Measurements from ENCODE around the gene IFFO2. TPM values are rescaled to one million over a fixed set of nuclear protein-coding genes. Genes with fewer than 3 reads are reported as not detected.

IFFO2 gene
- total and polyA plus RNA-seq, 2 experiments from 2014 or later = 0.71 to 7.5 TPM

- TF ChIP-seq REST (IDR thresholded peaks at IDR 0.05; ENCODE audit: unreplicated experiment) (no peak), STAT1 (IDR thresholded peaks at IDR 0.05; ENCODE audit: unreplicated experiment) (no peak), EZH2 (IDR thresholded peaks at IDR 0.05; ENCODE audit: low read depth, unreplicated experiment) (no peak), POLR2AphosphoS5 (IDR thresholded peaks at IDR 0.05; ENCODE audit: low read depth) (no peak)
- Histone ChIP-seq H3K4me1 (ENCODE audit: insufficient read depth) (no peaks in the 10 kb centered on the region), H3K4me3 (no peak overlapping the region), H3K27ac (ENCODE audit: low read depth) (no peak overlapping the region), H3K27me3 (ENCODE audit: insufficient read depth) (no peaks in the 10 kb centered on the region), H3K36me3 (ENCODE audit: insufficient read depth) (no peaks in the 10 kb centered on the region), H3K4me2 (no peak overlapping the region), H2AFZ (no peak overlapping the region), H3F3A (replicated peaks; ENCODE audit: low read depth) (no peaks in the 10 kb centered on the region), H3K9me2 (ENCODE audit: insufficient read depth) (no peaks in the 10 kb centered on the region), H4K20me1 (replicated peaks; ENCODE audit: insufficient read depth) (no peaks in the 10 kb centered on the region; the same call in none of the 2 replicates), H3K79me2 (replicated peaks; ENCODE audit: insufficient read depth) (no peaks in the 10 kb centered on the region)
- no peaks in the 10 kb centered on the region for H3K36me3 Mint-ChIP-seq (ENCODE audit: low read depth)
- H3K27me3 Mint-ChIP-seq (ENCODE audit: insufficient read depth, low read depth, poor library complexity) = peaks cover 11% of the 10 kb centered on the region
- no peak overlapping the region for H3K27ac Mint-ChIP-seq
- H3K9me3 Mint-ChIP-seq = no peaks in the 10 kb centered on the region
- DNase-seq (ENCODE audit: low spot score) (no peak), ATAC-seq (no peak)
- peaks cover 33% of the 10 kb centered on the region for H3K4me1 Mint-ChIP-seq
- no peak overlapping the region for H3K4me3 Mint-ChIP-seq
These were observed 23.6 kb downstream of the IFFO2 start for GRCh38 chr1:18932879-18933278.

GRCh38 chr1:18932387-18932786 lies 24.1 kb downstream of the IFFO2 start:
- Histone ChIP-seq H3K4me3 (no peak overlapping the region), H3K36me3 (ENCODE audit: insufficient read depth) (no peaks in the 10 kb centered on the region), H3K27me3 (ENCODE audit: insufficient read depth) (no peaks in the 10 kb centered on the region), H3K9me2 (ENCODE audit: insufficient read depth) (no peaks in the 10 kb centered on the region), H3K79me2 (replicated peaks; ENCODE audit: insufficient read depth) (no peaks in the 10 kb centered on the region), H2AFZ (no peak overlapping the region), H3K27ac (ENCODE audit: low read depth) (no peak overlapping the region), H3K4me1 (ENCODE audit: insufficient read depth) (no peaks in the 10 kb centered on the region), H3F3A (replicated peaks; ENCODE audit: low read depth) (no peaks in the 10 kb centered on the region), H4K20me1 (replicated peaks; ENCODE audit: insufficient read depth) (no peaks in the 10 kb centered on the region; the same call in none of the 2 replicates), H3K4me2 (no peak overlapping the region)
- DNase-seq (ENCODE audit: low spot score) (no peak), ATAC-seq (no peak)
- H3K9me3 Mint-ChIP-seq = no peaks in the 10 kb centered on the region
- no peak overlapping the region for H3K27ac Mint-ChIP-seq
- peaks cover 36% of the 10 kb centered on the region for H3K4me1 Mint-ChIP-seq
- H3K27me3 Mint-ChIP-seq (ENCODE audit: insufficient read depth, low read depth, poor library complexity) = peaks cover 11% of the 10 kb centered on the region
- H3K4me3 Mint-ChIP-seq = no peak overlapping the region
- H3K36me3 Mint-ChIP-seq (ENCODE audit: low read depth) = no peaks in the 10 kb centered on the region
- TF ChIP-seq ZNF331 (CRISPR knock-in tag; IDR thresholded peaks at IDR 0.05; ENCODE audit: low read depth) (no peak), CTCF (conservative IDR thresholded peaks at IDR 0.05; ENCODE audit: low read depth in 2 of 2) (no peak), CREB1 (CRISPR knock-in tag; IDR thresholded peaks at IDR 0.05; ENCODE audit: low read depth) (no peak), STAT1 (IDR thresholded peaks at IDR 0.05; ENCODE audit: unreplicated experiment) (no peak), ZNF114 (CRISPR knock-in tag; IDR thresholded peaks at IDR 0.05) (no peak), ZNF462 (CRISPR knock-in tag; IDR thresholded peaks at IDR 0.05) (no peak), POLR2AphosphoS5 (IDR thresholded peaks at IDR 0.05; ENCODE audit: low read depth) (no peak), JUNB (IDR thresholded peaks at IDR 0.05; ENCODE audit: unreplicated experiment) (no peak), NANOG (IDR thresholded peaks at IDR 0.05; ENCODE audit: borderline replicate concordance) (no peak), EZH2phosphoT487 (IDR thresholded peaks at IDR 0.05; ENCODE audit: unreplicated experiment) (no peak)
